GM13977 (cell line): ENCODE measurements around the gene SOSTDC1.

ENCODE experiments used
- DNase-seq: peaks from one replicate; pipeline ENCODE4 v3.0.0; 2012; ENCODE audit warnings: low spot score
- in situ Hi-C: fragments of 300-500 bp; cut with MboI; formaldehyde crosslinking; loops from one replicate; pipeline ENCODE4 v1.12.0; 2022; ENCODE audit warnings: low sequenced_read_pairs, low pct_unique_long_range_greater_than_20kb, mixed read lengths, inconsistent platforms; ENCODE audit not compliant: unreplicated experiment
- TF ChIP-seq, protein P1 (sequence below): IDR thresholded peaks from 2 replicates; pipeline ENCODE4 v1.5.1; 2012; ENCODE audit warnings: mild to moderate bottlenecking, control low read depth; ENCODE audit not compliant: insufficient read depth; ENCODE audit errors: extremely low read depth, missing control alignments

Gene SOSTDC1

DNA sequence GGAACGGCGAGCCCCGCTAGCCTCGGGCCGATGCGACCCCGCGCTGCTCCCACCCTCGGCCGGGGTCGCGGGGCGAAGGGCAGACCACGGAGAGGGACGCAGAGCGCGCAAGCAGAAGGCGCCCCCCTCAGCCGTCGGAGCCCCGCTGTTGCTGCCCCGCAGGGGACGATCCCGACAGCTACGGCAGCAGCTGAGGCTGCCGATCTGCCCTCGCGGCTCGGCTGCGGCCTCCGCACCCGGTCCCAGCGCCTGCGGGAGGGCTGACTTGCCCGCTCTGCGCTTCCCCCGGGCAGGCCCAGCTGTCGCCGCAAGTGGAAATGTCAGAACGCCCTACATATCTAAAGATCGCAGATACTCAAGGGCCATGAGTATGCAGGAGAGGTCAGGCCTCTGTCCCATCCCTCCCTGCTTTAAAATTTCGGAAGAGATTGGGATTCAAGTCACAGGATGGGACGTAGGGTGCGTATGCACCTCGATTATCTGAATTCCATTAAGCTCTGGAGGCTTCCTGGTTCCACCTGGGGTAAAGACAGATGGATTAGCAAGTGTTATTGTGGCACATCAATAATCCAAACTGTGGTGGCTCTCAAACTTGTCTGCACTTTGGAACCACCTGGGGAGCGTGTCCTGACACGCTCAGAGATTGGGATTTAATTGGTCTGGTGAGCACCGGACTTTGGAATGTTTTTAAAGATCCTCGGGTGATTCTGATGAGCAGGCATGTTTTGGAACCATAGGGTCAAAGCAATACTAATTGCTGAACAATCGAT, 44.0 kb downstream of the SOSTDC1 start, which contains the start of gene CRPPA:
CRPPA (minus strand) TSS at position 206 of the 770 bp plus-strand sequence. CDS start 216 bp downstream, outside the sequence.
- TF ChIP-seq, protein P1, sequence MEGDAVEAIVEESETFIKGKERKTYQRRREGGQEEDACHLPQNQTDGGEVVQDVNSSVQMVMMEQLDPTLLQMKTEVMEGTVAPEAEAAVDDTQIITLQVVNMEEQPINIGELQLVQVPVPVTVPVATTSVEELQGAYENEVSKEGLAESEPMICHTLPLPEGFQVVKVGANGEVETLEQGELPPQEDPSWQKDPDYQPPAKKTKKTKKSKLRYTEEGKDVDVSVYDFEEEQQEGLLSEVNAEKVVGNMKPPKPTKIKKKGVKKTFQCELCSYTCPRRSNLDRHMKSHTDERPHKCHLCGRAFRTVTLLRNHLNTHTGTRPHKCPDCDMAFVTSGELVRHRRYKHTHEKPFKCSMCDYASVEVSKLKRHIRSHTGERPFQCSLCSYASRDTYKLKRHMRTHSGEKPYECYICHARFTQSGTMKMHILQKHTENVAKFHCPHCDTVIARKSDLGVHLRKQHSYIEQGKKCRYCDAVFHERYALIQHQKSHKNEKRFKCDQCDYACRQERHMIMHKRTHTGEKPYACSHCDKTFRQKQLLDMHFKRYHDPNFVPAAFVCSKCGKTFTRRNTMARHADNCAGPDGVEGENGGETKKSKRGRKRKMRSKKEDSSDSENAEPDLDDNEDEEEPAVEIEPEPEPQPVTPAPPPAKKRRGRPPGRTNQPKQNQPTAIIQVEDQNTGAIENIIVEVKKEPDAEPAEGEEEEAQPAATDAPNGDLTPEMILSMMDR: no peak
- no peak for DNase-seq
- in situ Hi-C loops: no loop called here

DNA sequence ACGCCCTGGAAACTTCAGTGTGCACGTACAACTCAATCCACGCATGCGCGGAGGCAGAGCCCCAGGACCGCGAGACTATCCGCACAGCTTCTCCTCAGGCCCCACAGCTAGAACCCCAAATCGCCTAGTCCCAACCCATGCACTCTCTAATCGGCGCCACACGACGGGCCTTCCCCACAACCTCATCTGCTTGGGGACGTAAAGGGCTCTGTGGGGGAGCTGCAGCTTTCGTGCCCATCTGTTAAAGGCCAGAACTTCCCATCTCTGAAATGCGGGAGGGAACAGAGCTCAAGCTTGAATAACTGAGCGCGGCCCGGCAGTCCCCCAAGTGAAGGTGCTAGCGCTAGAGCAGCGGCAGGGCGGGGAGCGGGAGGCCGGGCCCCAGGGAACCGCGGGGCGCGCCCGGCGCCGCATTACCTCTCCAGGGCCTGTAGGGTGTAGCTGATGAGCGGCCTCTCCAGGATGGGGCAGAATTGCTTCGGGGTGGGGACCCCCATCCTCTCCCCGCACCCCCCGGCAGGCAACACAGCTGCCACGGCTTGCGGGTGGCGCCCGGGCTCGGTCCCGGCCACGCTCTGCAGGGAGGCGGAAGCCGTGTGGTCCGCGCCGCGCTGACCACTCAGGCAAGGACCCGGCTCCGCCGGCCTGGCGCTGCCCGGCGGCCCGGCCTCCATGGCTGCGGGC, 44.7 kb downstream of the SOSTDC1 start:
- DNase-seq: peak; percentile 52
- in situ Hi-C loops: no loop called here
- TF ChIP-seq, protein P1: no peak

DNA sequence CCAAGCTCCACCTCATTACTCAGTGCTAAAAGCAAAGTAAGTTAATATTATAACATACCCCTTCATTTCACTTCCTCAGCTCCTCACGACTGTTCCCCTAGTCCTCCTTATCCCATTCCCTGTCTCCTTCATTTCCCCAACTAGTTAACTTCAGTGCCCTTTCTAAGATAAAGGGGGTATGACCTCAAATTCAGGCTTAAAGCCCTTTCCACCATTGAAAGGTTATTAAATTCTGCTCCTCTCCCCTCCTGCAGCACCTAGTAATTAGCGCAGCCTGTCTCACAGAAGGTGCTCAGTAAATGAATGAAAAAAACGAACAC, 45.2 kb downstream of the SOSTDC1 start:
- no peak for DNase-seq
- in situ Hi-C loops: no loop called here
- TF ChIP-seq, protein P1: no peak

DNA sequence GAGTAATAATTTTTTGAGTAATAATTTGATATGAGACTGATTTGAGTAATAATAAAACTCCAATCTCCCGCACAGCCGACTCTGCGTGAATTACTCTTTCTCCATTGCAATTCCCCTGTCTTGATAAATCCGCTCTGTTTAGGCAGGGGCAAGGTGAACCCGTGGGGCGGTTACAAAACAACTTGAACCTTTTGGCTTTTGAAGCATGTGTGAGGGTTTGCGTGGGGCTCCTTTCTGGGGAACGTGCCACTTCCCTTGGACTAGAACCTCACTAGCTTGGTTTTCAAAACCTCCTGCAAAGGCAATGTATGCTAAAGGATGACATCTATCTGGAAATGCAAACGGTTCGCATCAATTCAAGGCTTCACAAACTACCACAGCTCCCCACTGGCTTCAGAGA, 45.7 kb downstream of the SOSTDC1 start:
- DNase-seq: no peak
- in situ Hi-C loops: no loop called here
- TF ChIP-seq, protein P1: no peak

DNA sequence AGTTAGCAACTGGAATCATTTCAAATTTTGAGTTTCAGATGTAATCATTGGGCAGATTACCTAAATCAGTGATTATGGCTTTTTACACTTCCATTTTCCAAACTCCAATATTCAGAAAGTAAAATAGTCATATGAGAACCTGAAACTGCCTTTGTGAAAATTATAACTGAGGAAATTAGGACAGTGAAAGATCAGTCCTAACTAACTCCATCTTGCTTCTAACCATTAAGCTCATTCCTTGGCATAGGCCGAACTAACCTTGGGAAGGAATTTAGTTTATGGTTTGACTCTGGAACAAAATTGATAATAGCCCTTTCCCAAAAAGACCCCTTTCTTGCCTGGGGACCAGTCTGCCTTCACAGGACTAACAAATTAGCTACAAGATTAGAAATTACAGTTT, 46.4 kb downstream of the SOSTDC1 start:
- TF ChIP-seq, protein P1: no peak
- in situ Hi-C loops: no loop called here
- no peak for DNase-seq

DNA sequence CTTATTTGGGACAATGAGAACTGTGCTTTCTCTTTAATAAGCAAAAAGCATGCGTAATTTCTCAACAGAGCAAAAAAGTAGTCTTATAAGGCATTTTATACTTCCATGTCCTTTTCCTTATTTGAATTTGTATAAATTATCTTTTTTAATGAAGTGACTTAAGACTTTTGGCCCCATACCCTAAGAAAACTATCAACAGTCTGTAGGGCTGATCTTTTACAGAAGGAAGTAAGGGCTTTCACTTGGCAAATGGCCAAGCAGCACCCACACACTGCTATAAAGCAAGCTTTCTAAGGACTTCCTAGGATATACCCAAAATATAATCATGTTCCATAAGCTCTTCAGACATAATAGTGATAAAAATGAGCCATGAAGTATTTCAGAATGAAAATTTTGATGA, 47.6 kb downstream of the SOSTDC1 start:
- in situ Hi-C loops: no loop called here
- TF ChIP-seq, protein P1: no peak
- no peak for DNase-seq
